H1 (cell line): ENCODE data around the gene BSN. TPM values are rescaled to one million over a fixed set of nuclear protein-coding genes. Genes with fewer than 3 reads are reported as not detected.

Experiments used
- EGR1 ChIP-seq: IDR thresholded peaks from 2 replicates; pipeline ENCODE4 v1.6.1; 2011; ENCODE audit warnings: low read depth, low read length, borderline replicate concordance
- EP300 ChIP-seq, 2 experiments: IDR thresholded peaks; 1 replicate in 1 of 2; 2 replicates in 1 of 2; pipeline ENCODE4 v1.6.1; 2011 to 2012; ENCODE audit warnings: low read depth in 2 of 2, low read length in 2 of 2, mild to moderate bottlenecking in 2 of 2, borderline replicate concordance in 1 of 2, inconsistent platforms in 1 of 2, moderate library complexity in 1 of 2
- EZH2 ChIP-seq: fragments of 200-600 bp; sonication (generic); IDR thresholded peaks from 2 replicates; pipeline ENCODE4 v1.7.1; 2012; ENCODE audit warnings: low read depth, mild to moderate bottlenecking, moderate library complexity, low read length, inconsistent platforms; ENCODE audit not compliant: severe bottlenecking
- NRF1 ChIP-seq: IDR thresholded peaks from 2 replicates; pipeline ENCODE4 v1.6.1; 2011; ENCODE audit warnings: mild to moderate bottlenecking, low read depth, low read length, improper control_type of control experiment
- PHF8 ChIP-seq: fragments of 200-600 bp; sonication (generic); conservative IDR thresholded peaks from 2 replicates; pipeline ENCODE4 v1.7.1; 2012; ENCODE audit warnings: low read depth, mild to moderate bottlenecking, inconsistent platforms, low read length, moderate library complexity
- SP2 ChIP-seq: IDR thresholded peaks from 2 replicates; pipeline ENCODE4 v1.6.1; 2012; ENCODE audit warnings: mild to moderate bottlenecking, low read length, inconsistent platforms
- TAF1 ChIP-seq: IDR thresholded peaks from 2 replicates; pipeline ENCODE4 v1.6.1; 2011; ENCODE audit warnings: mild to moderate bottlenecking, low read depth, low read length
- TEAD4 ChIP-seq: IDR thresholded peaks from 2 replicates; pipeline ENCODE4 v1.6.1; 2012; ENCODE audit warnings: low read depth, low read length, inconsistent platforms, mixed read lengths
- polyA plus RNA-seq, 7 experiments: library from polyadenylated mRNA; depleted of rRNA in 3 of 7; stranded (reverse) in 5 of 7; unstranded in 2 of 7; fragments of >200 nt in 5 of 7; fragments of 200-250 nt in 2 of 7; gene quantifications; 1 replicate in 5 of 7; 2 replicates in 1 of 7; 4 replicates in 1 of 7; pipeline versions ENCODE4 v1.2.1 to v1.2.3, GENCODE V29; 2011 to 2013; ENCODE audit warnings: missing spikeins in 2 of 7, mixed read lengths in 2 of 7
- total RNA-seq: library from RNA; stranded (reverse); fragmentation: NEBNext Ultra II Directional; extraction: Animal tissue kit (Norgen Biotek cat#: 25700); gene quantifications from 2 replicates; pipeline ENCODE4 v1.2.1, GENCODE V29; 2021
- TF ChIP-seq, protein P1 (sequence below): fragments of 300-600 bp; sonication (generic); IDR thresholded peaks from 2 replicates; pipeline ENCODE4 v1.7.1; 2012; ENCODE audit warnings: low read length, moderate library complexity, mild to moderate bottlenecking, inconsistent platforms; ENCODE audit not compliant: insufficient replicate concordance

The BSN gene
- total and polyA plus RNA-seq, 2 of the 8 experiments (the other 6 are each of a cell fraction or from before 2014, with no cell fraction given) = 0.60 to 3.0 TPM

DNA sequence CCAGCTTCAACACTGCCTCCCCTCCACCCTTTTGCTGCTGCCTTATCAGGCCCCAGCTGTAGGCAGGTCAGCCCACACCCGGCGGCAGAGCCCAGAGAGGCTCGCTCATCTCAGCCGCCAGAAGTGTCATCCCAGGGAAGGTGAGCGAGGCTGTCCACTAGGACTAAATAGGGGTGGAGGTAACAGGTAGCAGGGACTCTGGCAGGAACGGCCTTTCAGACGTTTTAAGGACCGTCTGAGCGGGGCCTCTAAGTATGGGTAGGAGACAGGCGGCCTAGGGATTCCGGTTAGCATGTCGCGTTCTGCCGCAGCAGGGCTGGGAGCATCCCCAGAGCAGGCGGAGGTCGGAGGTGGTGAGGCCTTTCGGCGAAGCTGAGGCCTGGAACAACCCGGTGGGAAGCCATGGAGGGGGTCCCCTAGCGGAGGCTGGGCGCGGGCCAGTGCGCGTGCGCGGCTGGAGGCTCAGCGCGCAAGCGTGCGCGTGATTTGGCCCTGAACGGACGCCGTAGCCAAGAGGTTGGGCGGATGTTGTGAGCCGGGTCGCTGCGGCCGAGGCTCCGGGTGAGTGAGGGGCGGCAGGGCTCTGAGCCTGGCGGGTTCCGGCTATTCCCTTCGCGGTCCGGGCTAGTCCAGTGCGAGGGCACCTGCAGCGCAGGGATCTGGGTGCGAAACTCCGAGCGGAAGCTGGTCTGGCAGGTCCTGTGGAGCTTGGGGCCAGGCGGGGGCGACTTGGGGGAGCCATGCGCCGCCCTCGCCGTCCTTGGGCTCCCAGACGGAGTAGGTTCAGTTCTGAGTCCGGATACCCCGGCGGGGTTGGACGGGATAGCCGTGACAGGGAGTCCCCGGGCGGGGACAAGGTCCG lies 135.0 kb downstream of the BSN start, which contains the start of the genes MST1 and RNF123 (continued):
- TF ChIP-seq, protein P1, sequence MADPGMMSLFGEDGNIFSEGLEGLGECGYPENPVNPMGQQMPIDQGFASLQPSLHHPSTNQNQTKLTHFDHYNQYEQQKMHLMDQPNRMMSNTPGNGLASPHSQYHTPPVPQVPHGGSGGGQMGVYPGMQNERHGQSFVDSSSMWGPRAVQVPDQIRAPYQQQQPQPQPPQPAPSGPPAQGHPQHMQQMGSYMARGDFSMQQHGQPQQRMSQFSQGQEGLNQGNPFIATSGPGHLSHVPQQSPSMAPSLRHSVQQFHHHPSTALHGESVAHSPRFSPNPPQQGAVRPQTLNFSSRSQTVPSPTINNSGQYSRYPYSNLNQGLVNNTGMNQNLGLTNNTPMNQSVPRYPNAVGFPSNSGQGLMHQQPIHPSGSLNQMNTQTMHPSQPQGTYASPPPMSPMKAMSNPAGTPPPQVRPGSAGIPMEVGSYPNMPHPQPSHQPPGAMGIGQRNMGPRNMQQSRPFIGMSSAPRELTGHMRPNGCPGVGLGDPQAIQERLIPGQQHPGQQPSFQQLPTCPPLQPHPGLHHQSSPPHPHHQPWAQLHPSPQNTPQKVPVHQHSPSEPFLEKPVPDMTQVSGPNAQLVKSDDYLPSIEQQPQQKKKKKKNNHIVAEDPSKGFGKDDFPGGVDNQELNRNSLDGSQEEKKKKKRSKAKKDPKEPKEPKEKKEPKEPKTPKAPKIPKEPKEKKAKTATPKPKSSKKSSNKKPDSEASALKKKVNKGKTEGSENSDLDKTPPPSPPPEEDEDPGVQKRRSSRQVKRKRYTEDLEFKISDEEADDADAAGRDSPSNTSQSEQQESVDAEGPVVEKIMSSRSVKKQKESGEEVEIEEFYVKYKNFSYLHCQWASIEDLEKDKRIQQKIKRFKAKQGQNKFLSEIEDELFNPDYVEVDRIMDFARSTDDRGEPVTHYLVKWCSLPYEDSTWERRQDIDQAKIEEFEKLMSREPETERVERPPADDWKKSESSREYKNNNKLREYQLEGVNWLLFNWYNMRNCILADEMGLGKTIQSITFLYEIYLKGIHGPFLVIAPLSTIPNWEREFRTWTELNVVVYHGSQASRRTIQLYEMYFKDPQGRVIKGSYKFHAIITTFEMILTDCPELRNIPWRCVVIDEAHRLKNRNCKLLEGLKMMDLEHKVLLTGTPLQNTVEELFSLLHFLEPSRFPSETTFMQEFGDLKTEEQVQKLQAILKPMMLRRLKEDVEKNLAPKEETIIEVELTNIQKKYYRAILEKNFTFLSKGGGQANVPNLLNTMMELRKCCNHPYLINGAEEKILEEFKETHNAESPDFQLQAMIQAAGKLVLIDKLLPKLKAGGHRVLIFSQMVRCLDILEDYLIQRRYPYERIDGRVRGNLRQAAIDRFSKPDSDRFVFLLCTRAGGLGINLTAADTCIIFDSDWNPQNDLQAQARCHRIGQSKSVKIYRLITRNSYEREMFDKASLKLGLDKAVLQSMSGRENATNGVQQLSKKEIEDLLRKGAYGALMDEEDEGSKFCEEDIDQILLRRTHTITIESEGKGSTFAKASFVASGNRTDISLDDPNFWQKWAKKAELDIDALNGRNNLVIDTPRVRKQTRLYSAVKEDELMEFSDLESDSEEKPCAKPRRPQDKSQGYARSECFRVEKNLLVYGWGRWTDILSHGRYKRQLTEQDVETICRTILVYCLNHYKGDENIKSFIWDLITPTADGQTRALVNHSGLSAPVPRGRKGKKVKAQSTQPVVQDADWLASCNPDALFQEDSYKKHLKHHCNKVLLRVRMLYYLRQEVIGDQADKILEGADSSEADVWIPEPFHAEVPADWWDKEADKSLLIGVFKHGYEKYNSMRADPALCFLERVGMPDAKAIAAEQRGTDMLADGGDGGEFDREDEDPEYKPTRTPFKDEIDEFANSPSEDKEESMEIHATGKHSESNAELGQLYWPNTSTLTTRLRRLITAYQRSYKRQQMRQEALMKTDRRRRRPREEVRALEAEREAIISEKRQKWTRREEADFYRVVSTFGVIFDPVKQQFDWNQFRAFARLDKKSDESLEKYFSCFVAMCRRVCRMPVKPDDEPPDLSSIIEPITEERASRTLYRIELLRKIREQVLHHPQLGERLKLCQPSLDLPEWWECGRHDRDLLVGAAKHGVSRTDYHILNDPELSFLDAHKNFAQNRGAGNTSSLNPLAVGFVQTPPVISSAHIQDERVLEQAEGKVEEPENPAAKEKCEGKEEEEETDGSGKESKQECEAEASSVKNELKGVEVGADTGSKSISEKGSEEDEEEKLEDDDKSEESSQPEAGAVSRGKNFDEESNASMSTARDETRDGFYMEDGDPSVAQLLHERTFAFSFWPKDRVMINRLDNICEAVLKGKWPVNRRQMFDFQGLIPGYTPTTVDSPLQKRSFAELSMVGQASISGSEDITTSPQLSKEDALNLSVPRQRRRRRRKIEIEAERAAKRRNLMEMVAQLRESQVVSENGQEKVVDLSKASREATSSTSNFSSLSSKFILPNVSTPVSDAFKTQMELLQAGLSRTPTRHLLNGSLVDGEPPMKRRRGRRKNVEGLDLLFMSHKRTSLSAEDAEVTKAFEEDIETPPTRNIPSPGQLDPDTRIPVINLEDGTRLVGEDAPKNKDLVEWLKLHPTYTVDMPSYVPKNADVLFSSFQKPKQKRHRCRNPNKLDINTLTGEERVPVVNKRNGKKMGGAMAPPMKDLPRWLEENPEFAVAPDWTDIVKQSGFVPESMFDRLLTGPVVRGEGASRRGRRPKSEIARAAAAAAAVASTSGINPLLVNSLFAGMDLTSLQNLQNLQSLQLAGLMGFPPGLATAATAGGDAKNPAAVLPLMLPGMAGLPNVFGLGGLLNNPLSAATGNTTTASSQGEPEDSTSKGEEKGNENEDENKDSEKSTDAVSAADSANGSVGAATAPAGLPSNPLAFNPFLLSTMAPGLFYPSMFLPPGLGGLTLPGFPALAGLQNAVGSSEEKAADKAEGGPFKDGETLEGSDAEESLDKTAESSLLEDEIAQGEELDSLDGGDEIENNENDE = no peak
- TF ChIP-seq TAF1 (peak; percentile 79), EGR1 (peak; percentile 34; the same call in 1 of the 2 replicates), NRF1 (peak; percentile 84), EP300 (IDR thresholded peaks at IDR 0.05; ENCODE audit: borderline replicate concordance in 1 of 2, low read depth in 2 of 2, low read length in 2 of 2) (0 out of 3 replicates have a peak, but pooled peaks of 1 of the 2 experiments have one; percentile 8), EZH2 (no peak), TEAD4 (peak; percentile 12; the same call in 1 of the 2 replicates), SP2 (no peak), PHF8 (peak; percentile 71)
